WTC11 (cell line): ENCODE measurements around the gene EGLN1. TPM values are rescaled to one million over a fixed set of nuclear protein-coding genes. Genes with fewer than 3 reads are reported as not detected.

ENCODE experiments used
- ATAC-seq: fragments of 200-7000 bp; cut with Tn5 transposase; 2 replicates; pipeline ENCODE4 v1.10.0; 2021; ENCODE audit warnings: mild to moderate bottlenecking, moderate library complexity
- CTCF ChIA-PET: fragments of 300-600 bp; sonication (Branson Sonifier 250); formaldehyde crosslinking; loops from one replicate; lab custom pipeline; 2021; ENCODE audit warnings: antibody characterized with exemption; lab: Charles Lee
- POLR2A ChIA-PET: fragments of 350-600 bp; sonication (Branson Sonifier 250); formaldehyde crosslinking; loops from one replicate; lab custom pipeline; 2021; ENCODE audit warnings: antibody characterized with exemption; lab: Charles Lee
- DNase-seq: peaks from one replicate; pipeline ENCODE4 v3.0.0; 2021; ENCODE audit warnings: low spot score
- H3K27ac Mint-ChIP-seq: 2 replicates; pipeline ENCODE4 v1.8.0; 2021; ENCODE audit warnings: mixed read lengths
- H3K27me3 Mint-ChIP-seq: 2 replicates; pipeline ENCODE4 v1.8.0; 2021; ENCODE audit warnings: low read depth, mild to moderate bottlenecking, moderate library complexity, mixed read lengths
- H3K36me3 Mint-ChIP-seq: 2 replicates; pipeline ENCODE4 v1.8.0; 2021; ENCODE audit warnings: mixed read lengths
- H3K4me1 Mint-ChIP-seq: 2 replicates; pipeline ENCODE4 v1.8.0; 2022; ENCODE audit warnings: mixed read lengths
- H3K4me3 Mint-ChIP-seq: 2 replicates; pipeline ENCODE4 v1.8.0; 2021; ENCODE audit warnings: mild to moderate bottlenecking, moderate library complexity, mixed read lengths
- H3K9me3 Mint-ChIP-seq: 2 replicates; pipeline ENCODE4 v1.8.0; 2021; ENCODE audit warnings: mixed read lengths
- AR ChIP-seq: fragments of 250-450 bp; sonication (Bioruptor Pico); IDR thresholded peaks from 2 replicates; pipeline ENCODE4 v1.9.0; 2021; ENCODE audit warnings: mild to moderate bottlenecking
- CTCF ChIP-seq: fragments of 200-600 bp; IDR thresholded peaks from 2 replicates; pipeline ENCODE4 v1.8.0; 2022; ENCODE audit warnings: antibody characterized with exemption
- E2F1 ChIP-seq: sonication (generic); formaldehyde crosslinking; IDR thresholded peaks from 2 replicates; pipeline ENCODE4 v1.8.0; 2022; ENCODE audit warnings: mild to moderate bottlenecking, missing genetic modification reagents
- E2F5 ChIP-seq: sonication (generic); formaldehyde crosslinking; IDR thresholded peaks from 2 replicates; pipeline ENCODE4 v1.8.1; 2022; ENCODE audit warnings: mild to moderate bottlenecking, moderate library complexity, missing genetic modification reagents
- ETV6 ChIP-seq: sonication (generic); formaldehyde crosslinking; IDR thresholded peaks from 2 replicates; pipeline ENCODE4 v1.8.1; 2022; ENCODE audit warnings: mild to moderate bottlenecking, missing genetic modification reagents
- GTF2I ChIP-seq: fragments of 250-450 bp; sonication (Bioruptor Pico); conservative IDR thresholded peaks from 2 replicates; pipeline ENCODE4 v1.4.0; 2021; ENCODE audit warnings: mild to moderate bottlenecking
- HMGXB4 ChIP-seq: sonication (generic); formaldehyde crosslinking; IDR thresholded peaks from 2 replicates; pipeline ENCODE4 v1.8.1; 2023; ENCODE audit warnings: mild to moderate bottlenecking, moderate library complexity, missing genetic modification reagents
- IRF1 ChIP-seq: sonication (generic); formaldehyde crosslinking; IDR thresholded peaks from 2 replicates; pipeline ENCODE4 v1.8.0; 2023; ENCODE audit warnings: missing genetic modification reagents
- NR2C2 ChIP-seq: sonication (generic); formaldehyde crosslinking; IDR thresholded peaks from 2 replicates; pipeline ENCODE4 v1.8.0; 2022; ENCODE audit warnings: mild to moderate bottlenecking, missing genetic modification reagents
- TEAD1 ChIP-seq: sonication (generic); formaldehyde crosslinking; IDR thresholded peaks from 2 replicates; pipeline ENCODE4 v1.8.0; 2022; ENCODE audit warnings: mild to moderate bottlenecking, missing genetic modification reagents
- ZNF138 ChIP-seq: sonication (generic); formaldehyde crosslinking; conservative IDR thresholded peaks from 2 replicates; pipeline ENCODE4 v1.8.1; 2022; ENCODE audit warnings: mild to moderate bottlenecking, moderate library complexity, missing genetic modification reagents
- ZNF416 ChIP-seq: fragments of 250-450 bp; sonication (Bioruptor Pico); IDR thresholded peaks from 2 replicates; pipeline ENCODE4 v1.9.0; 2021; ENCODE audit warnings: mild to moderate bottlenecking, inconsistent platforms
- ZNF532 ChIP-seq: fragments of 250-450 bp; sonication (Bioruptor Pico); IDR thresholded peaks from 2 replicates; pipeline ENCODE4 v1.9.0; 2021; ENCODE audit warnings: mild to moderate bottlenecking, borderline replicate concordance
- total RNA-seq: library from RNA; stranded (reverse); gene quantifications from 3 replicates; pipeline ENCODE4 v1.2.3, GENCODE V29; 2021
- TF ChIP-seq, protein P1 (sequence below): sonication (generic); formaldehyde crosslinking; IDR thresholded peaks from 2 replicates; pipeline ENCODE4 v1.8.0; 2022; ENCODE audit warnings: mild to moderate bottlenecking, missing genetic modification reagents

Gene EGLN1
- total RNA-seq, 1 experiment from 2014 or later = 13.7 TPM

- TF ChIP-seq AR (CRISPR knock-in tag) = no peak
- no peak for TF ChIP-seq ZNF138 (CRISPR knock-in tag)
Measured at GRCh38 chr1:231401478-231401877, 20.6 kb downstream of the EGLN1 start (continued).

DNA sequence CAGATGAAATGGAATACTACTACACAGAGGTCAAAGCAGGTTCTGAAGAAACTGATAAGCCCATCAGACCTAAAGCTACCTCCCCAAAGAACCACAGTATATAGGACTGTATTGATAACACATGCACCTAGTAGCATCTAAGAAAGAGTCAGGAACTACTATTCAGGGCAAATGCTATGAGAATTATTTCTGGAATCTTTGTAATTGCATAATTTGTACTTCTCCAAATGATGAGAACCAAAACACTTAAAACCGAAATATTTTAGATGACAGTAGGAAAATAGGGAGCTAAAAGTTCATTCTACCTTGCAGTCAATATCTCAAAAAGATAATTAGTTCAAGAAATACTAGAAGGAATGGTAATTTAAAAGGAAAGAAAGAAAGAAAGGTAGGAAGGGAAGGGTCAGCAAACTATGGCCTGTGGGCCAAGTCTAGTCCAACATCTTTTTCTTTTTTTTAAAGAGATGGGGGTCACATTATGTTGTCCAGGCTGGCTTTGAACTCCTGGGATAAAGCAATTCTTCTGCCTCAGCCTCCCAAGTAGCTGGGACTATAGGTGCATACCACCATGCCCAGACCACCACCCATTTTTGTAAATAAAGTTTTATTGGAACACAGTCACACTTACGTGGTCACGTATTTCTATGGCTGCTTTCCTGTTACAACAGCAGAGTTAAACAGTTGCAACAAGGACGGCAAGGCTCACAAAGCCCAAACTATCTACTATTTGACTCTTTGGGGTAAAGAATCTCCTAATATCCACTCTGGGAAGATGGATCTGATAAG, 24.0 kb downstream of the EGLN1 start:
- no peak overlapping the region for H3K27ac Mint-ChIP-seq
- H3K36me3 Mint-ChIP-seq = no peaks in the 10 kb centered on the region
- H3K4me1 Mint-ChIP-seq = peaks cover 18% of the 10 kb centered on the region
- no peak overlapping the region for H3K4me3 Mint-ChIP-seq
- no peaks in the 10 kb centered on the region for H3K27me3 Mint-ChIP-seq
- POLR2A ChIA-PET = no interaction called here
- ATAC-seq (no peak), DNase-seq (no peak)
- TF ChIP-seq GTF2I (no peak), ETV6 (no peak), HMGXB4 (CRISPR knock-in tag) (no peak), IRF1 (CRISPR knock-in tag) (no peak), E2F5 (CRISPR knock-in tag) (no peak), ZNF532 (no peak), TEAD1 (CRISPR knock-in tag) (no peak), NR2C2 (CRISPR knock-in tag) (no peak), ZNF416 (no peak), E2F1 (CRISPR knock-in tag) (no peak), CTCF (no peak)
- TF ChIP-seq, protein P1, sequence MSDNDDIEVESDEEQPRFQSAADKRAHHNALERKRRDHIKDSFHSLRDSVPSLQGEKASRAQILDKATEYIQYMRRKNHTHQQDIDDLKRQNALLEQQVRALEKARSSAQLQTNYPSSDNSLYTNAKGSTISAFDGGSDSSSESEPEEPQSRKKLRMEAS (CRISPR knock-in tag) = no peak
- CTCF ChIA-PET = no interaction called here
- H3K9me3 Mint-ChIP-seq = no peaks in the 10 kb centered on the region
